Neural cell (in vitro differentiated cells): ENCODE data around the gene PKNOX2. TPM values are rescaled to one million over a fixed set of nuclear protein-coding genes. Genes with fewer than 3 reads are reported as not detected.

Experiments used
- H2AFZ ChIP-seq: fragments of 200-600, 300-800 bp; sonication (generic), shearing (Covaris generic); 2 replicates; pipeline ENCODE4 v1.6.0; 2014; ENCODE audit warnings: low read depth, mild to moderate bottlenecking, antibody characterized with exemption, low read length, moderate library complexity
- H3F3A ChIP-seq: fragments of 200-600 bp; shearing (Covaris generic); 2 replicates; pipeline ENCODE4 v1.6.1; 2016; ENCODE audit warnings: mild to moderate bottlenecking, moderate library complexity, mixed read lengths, antibody characterized with exemption, low read length; ENCODE audit not compliant: insufficient read depth, poor library complexity, severe bottlenecking
- H3K27ac ChIP-seq: fragments of 200-600, 300-800 bp; sonication (generic), shearing (Covaris generic); 2 replicates; pipeline ENCODE4 v1.5.1; 2014; ENCODE audit warnings: mild to moderate bottlenecking, low read length, moderate library complexity
- H3K27me3 ChIP-seq: fragments of 300-800, 200-600 bp; sonication (generic), shearing (Covaris generic); 2 replicates; pipeline ENCODE4 v1.6.0; 2014; ENCODE audit warnings: mild to moderate bottlenecking, low read depth, low read length, moderate library complexity; ENCODE audit not compliant: insufficient read depth
- H3K36me3 ChIP-seq: fragments of 300-800, 200-600 bp; sonication (generic), shearing (Covaris generic); 2 replicates; pipeline ENCODE4 v1.5.1; 2014; ENCODE audit warnings: mild to moderate bottlenecking, antibody characterized with exemption, low read length, moderate library complexity; ENCODE audit not compliant: insufficient read depth
- H3K4me2 ChIP-seq: fragments of 300-800, 200-600 bp; sonication (generic), shearing (Covaris generic); 2 replicates; pipeline ENCODE4 v1.6.0; 2014; ENCODE audit warnings: mild to moderate bottlenecking, low read length
- H3K4me3 ChIP-seq: fragments of 300-800, 200-600 bp; sonication (generic), shearing (Covaris generic); 2 replicates; pipeline ENCODE4 v1.5.1; 2014; ENCODE audit warnings: mild to moderate bottlenecking, low read length, moderate library complexity
- H3K79me2 ChIP-seq: fragments of 200-600 bp; shearing (Covaris generic); replicated peaks from 2 replicates; pipeline ENCODE4 v1.6.0; 2014; ENCODE audit warnings: mild to moderate bottlenecking, low read length, moderate library complexity; ENCODE audit not compliant: insufficient read depth
- H3K9ac ChIP-seq: fragments of 300-800, 200-600 bp; sonication (generic), shearing (Covaris generic); 2 replicates; pipeline ENCODE4 v1.6.1; 2016; ENCODE audit warnings: mild to moderate bottlenecking, low read length, mixed read lengths
- H3K9me2 ChIP-seq: fragments of 200-600 bp; shearing (Covaris generic); 2 replicates; pipeline ENCODE4 v1.6.1; 2016; ENCODE audit warnings: mild to moderate bottlenecking, low read length, mixed read lengths; ENCODE audit not compliant: insufficient read depth
- H3K9me3 ChIP-seq: fragments of 200-600, 300-800 bp; sonication (generic), shearing (Covaris generic); 2 replicates; pipeline ENCODE4 v1.6.1; 2016; ENCODE audit warnings: mild to moderate bottlenecking, mixed run types, low read length, moderate library complexity, mixed read lengths
- H4K20me1 ChIP-seq: fragments of 200-600 bp; shearing (Covaris generic); 2 replicates; pipeline ENCODE4 v1.6.1; 2016; ENCODE audit warnings: mild to moderate bottlenecking, mixed run types; ENCODE audit not compliant: insufficient read depth
- EP300 ChIP-seq: fragments of 450-650 bp; conservative IDR thresholded peaks from 2 replicates; pipeline ENCODE4 v1.6.1; 2014; ENCODE audit warnings: antibody characterized with exemption, mild to moderate bottlenecking, moderate library complexity; ENCODE audit not compliant: poor library complexity, severe bottlenecking
- MXI1 ChIP-seq: fragments of 450-650 bp; conservative IDR thresholded peaks from 2 replicates; pipeline ENCODE4 v1.6.1; 2014; ENCODE audit warnings: antibody characterized with exemption, mild to moderate bottlenecking; ENCODE audit not compliant: poor library complexity, severe bottlenecking
- POLR2AphosphoS5 ChIP-seq: IDR thresholded peaks from 2 replicates; pipeline ENCODE4 v1.6.1; 2012
- RAD21 ChIP-seq: fragments of 450-650 bp; conservative IDR thresholded peaks from 2 replicates; pipeline ENCODE4 v1.6.1; 2014; ENCODE audit warnings: antibody characterized with exemption, mild to moderate bottlenecking, moderate library complexity
- SMC3 ChIP-seq: fragments of 450-650 bp; conservative IDR thresholded peaks from 2 replicates; pipeline ENCODE4 v1.6.1; 2014; ENCODE audit warnings: antibody characterized with exemption, mild to moderate bottlenecking, moderate library complexity; ENCODE audit not compliant: poor library complexity
- polyA plus RNA-seq: library from polyadenylated mRNA; depleted of rRNA; stranded (reverse); fragments of >200 nt; gene quantifications from 2 replicates; pipeline ENCODE4 v1.2.3, GENCODE V29; 2014
- TF ChIP-seq, protein P1 (sequence below): fragments of 450-650 bp; IDR thresholded peaks from 2 replicates; pipeline ENCODE4 v1.5.1; 2014; ENCODE audit warnings: antibody characterized with exemption, mild to moderate bottlenecking, moderate library complexity; ENCODE audit not compliant: poor library complexity, severe bottlenecking
- TF ChIP-seq, protein P2 (sequence below): IDR thresholded peaks from 2 replicates; pipeline ENCODE4 v1.6.1; 2012; ENCODE audit warnings: borderline replicate concordance

PKNOX2 gene
- polyA plus RNA-seq, 1 donor from 2014 or later = 0.99 TPM

DNA sequence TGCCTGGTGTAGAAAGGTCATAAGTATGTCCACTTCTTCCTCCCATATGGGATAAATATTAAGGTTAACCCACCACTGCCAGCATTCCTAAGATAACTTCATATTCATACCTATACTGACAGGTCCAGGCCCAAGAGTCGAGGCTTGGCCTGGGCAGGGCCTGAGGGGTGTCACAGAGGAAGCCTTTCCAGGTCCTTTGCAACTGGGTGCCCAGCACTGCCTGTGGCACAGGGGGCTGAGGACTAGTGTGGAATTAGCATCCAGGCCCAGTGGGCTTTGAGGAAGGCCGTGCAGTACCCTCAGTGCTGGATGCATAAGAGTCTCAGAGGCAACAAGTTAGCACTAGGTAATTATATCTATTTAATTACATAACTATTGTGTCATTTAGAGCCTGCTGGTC, 65.4 kb downstream of the PKNOX2 start:
- Histone ChIP-seq H3K4me3 (no peak overlapping the region), H3K4me2 (no peak overlapping the region), H3K9ac (no peak overlapping the region), H3F3A (no peaks in the 10 kb centered on the region), H3K27ac (no peak overlapping the region), H3K79me2 (no peaks in the 10 kb centered on the region), H2AFZ (no peak overlapping the region), H3K27me3 (no peaks in the 10 kb centered on the region), H3K9me2 (no peaks in the 10 kb centered on the region), H3K36me3 (no peaks in the 10 kb centered on the region), H3K9me3 (no peaks in the 10 kb centered on the region), H4K20me1 (no peaks in the 10 kb centered on the region)
- TF ChIP-seq MXI1 = no peak
- TF ChIP-seq, protein P1, sequence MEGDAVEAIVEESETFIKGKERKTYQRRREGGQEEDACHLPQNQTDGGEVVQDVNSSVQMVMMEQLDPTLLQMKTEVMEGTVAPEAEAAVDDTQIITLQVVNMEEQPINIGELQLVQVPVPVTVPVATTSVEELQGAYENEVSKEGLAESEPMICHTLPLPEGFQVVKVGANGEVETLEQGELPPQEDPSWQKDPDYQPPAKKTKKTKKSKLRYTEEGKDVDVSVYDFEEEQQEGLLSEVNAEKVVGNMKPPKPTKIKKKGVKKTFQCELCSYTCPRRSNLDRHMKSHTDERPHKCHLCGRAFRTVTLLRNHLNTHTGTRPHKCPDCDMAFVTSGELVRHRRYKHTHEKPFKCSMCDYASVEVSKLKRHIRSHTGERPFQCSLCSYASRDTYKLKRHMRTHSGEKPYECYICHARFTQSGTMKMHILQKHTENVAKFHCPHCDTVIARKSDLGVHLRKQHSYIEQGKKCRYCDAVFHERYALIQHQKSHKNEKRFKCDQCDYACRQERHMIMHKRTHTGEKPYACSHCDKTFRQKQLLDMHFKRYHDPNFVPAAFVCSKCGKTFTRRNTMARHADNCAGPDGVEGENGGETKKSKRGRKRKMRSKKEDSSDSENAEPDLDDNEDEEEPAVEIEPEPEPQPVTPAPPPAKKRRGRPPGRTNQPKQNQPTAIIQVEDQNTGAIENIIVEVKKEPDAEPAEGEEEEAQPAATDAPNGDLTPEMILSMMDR = no peak

DNA sequence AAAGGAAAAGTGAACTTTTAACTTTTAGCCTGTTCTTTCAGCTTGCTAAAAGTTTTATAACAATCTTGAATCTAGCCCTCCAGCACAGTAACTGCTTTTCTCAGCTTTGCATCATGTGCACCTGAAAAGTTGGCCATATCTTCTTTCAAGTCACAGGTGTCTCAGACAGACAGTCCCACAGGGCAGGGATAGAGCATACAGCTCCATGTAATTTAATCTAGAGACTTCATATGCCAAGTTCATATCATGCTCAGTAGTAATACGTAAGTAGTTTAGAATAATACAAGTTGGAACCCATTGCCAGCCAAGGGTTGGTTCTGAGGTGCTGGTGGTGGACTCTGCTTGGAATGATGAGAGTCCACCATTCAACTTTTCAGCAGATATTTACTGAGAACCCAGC, 68.6 kb downstream of the PKNOX2 start:
- Histone ChIP-seq H3K4me2 (no peak overlapping the region), H3K4me3 (no peak overlapping the region), H3K27ac (no peak overlapping the region), H4K20me1 (no peaks in the 10 kb centered on the region), H3F3A (no peaks in the 10 kb centered on the region), H3K27me3 (no peaks in the 10 kb centered on the region), H3K9ac (no peak overlapping the region), H3K9me3 (no peaks in the 10 kb centered on the region), H2AFZ (no peak overlapping the region), H3K36me3 (no peaks in the 10 kb centered on the region), H3K79me2 (no peaks in the 10 kb centered on the region), H3K9me2 (no peaks in the 10 kb centered on the region)
- TF ChIP-seq, protein P2, sequence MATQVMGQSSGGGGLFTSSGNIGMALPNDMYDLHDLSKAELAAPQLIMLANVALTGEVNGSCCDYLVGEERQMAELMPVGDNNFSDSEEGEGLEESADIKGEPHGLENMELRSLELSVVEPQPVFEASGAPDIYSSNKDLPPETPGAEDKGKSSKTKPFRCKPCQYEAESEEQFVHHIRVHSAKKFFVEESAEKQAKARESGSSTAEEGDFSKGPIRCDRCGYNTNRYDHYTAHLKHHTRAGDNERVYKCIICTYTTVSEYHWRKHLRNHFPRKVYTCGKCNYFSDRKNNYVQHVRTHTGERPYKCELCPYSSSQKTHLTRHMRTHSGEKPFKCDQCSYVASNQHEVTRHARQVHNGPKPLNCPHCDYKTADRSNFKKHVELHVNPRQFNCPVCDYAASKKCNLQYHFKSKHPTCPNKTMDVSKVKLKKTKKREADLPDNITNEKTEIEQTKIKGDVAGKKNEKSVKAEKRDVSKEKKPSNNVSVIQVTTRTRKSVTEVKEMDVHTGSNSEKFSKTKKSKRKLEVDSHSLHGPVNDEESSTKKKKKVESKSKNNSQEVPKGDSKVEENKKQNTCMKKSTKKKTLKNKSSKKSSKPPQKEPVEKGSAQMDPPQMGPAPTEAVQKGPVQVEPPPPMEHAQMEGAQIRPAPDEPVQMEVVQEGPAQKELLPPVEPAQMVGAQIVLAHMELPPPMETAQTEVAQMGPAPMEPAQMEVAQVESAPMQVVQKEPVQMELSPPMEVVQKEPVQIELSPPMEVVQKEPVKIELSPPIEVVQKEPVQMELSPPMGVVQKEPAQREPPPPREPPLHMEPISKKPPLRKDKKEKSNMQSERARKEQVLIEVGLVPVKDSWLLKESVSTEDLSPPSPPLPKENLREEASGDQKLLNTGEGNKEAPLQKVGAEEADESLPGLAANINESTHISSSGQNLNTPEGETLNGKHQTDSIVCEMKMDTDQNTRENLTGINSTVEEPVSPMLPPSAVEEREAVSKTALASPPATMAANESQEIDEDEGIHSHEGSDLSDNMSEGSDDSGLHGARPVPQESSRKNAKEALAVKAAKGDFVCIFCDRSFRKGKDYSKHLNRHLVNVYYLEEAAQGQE = no peak
- TF ChIP-seq, protein P1 = no peak
- no peak for TF ChIP-seq MXI1
- TF ChIP-seq RAD21 = no peak
- TF ChIP-seq EP300 = no peak
- TF ChIP-seq POLR2AphosphoS5 = no peak
- TF ChIP-seq SMC3 = no peak
